Endothelial cell of umbilical vein (primary cell): ENCODE data around the gene PDE10A. TPM values are rescaled to one million over a fixed set of nuclear protein-coding genes. Genes with fewer than 3 reads are reported as not detected.

ENCODE experiments used
- BruUV-seq: library from RNA; stranded (reverse); fragments of 400-500 nt; replicated peaks from 2 replicates; lab custom pipeline; 2021; lab: Mats Ljungman, UMichigan
- CTCF ChIA-PET: fragments of 300-600, 350-600 bp; sonication (Branson Sonifier 250); formaldehyde crosslinking; loops from one replicate; lab custom pipeline; 2021; ENCODE audit warnings: antibody characterized with exemption, inconsistent platforms; lab: Charles Lee
- POLR2A ChIA-PET: fragments of 300-600, 350-600 bp; sonication (Branson Sonifier 250); formaldehyde crosslinking; loops from one replicate; lab custom pipeline; 2021; ENCODE audit warnings: antibody characterized with exemption, inconsistent platforms; lab: Charles Lee
- DNase-seq: peaks from one replicate; pipeline ENCODE4 v3.0.0-alpha.2; 2011; ENCODE audit warnings: low read depth, low spot score
- FAIRE-seq: peaks from 2 replicates; lab custom pipeline; 2011; peaks lifted over from hg19 to GRCh38; lab: Jason Lieb, UNC
- H2AFZ ChIP-seq: 2 replicates; pipeline ENCODE4 v1.6.0; 2012; ENCODE audit warnings: low read depth, low read length, control low read depth, inconsistent platforms
- H3K27ac ChIP-seq: 2 replicates; pipeline ENCODE4 v1.5.1; 2011; ENCODE audit warnings: low read depth, mild to moderate bottlenecking, control low read depth, low read length, moderate library complexity; ENCODE audit not compliant: insufficient read depth
- H3K27me3 ChIP-seq, 2 experiments: 2 replicates each; pipeline versions ENCODE4 v1.6.0 to v1.6.1; 2011; ENCODE audit warnings: low read length in 2 of 2, mixed read lengths in 1 of 2; ENCODE audit not compliant: control insufficient read depth in 2 of 2, insufficient read depth in 2 of 2
- H3K36me3 ChIP-seq, 2 experiments: 2 replicates in 1 of 2; 3 replicates in 1 of 2; pipeline ENCODE4 v1.5.1; 2011; ENCODE audit warnings: low read length in 2 of 2, mild to moderate bottlenecking in 1 of 2, moderate library complexity in 1 of 2; ENCODE audit not compliant: control insufficient read depth in 2 of 2, insufficient read depth in 2 of 2; ENCODE audit errors: extremely low read depth in 1 of 2
- H3K4me1 ChIP-seq: 3 replicates; pipeline ENCODE4 v1.5.1; 2011; ENCODE audit warnings: mild to moderate bottlenecking, low read length; ENCODE audit not compliant: control insufficient read depth, insufficient read depth; ENCODE audit errors: extremely low read depth
- H3K4me2 ChIP-seq: 2 replicates; pipeline ENCODE4 v1.6.1; 2011; ENCODE audit warnings: low read length, control low read depth, mixed read lengths; ENCODE audit not compliant: insufficient read depth
- H3K4me3 ChIP-seq, 3 experiments: fragments of 200-600 bp in 1 of 3; sonication (generic), shearing (Covaris generic) in 1 of 3; replicated peaks in 1 of 3; 2 replicates each; pipeline ENCODE4 v1.5.1; 2011 to 2016; ENCODE audit warnings: control low read depth in 3 of 3, low read length in 3 of 3, mild to moderate bottlenecking in 2 of 3, inconsistent platforms in 1 of 3, low read depth in 1 of 3, moderate library complexity in 1 of 3; ENCODE audit not compliant: insufficient read depth in 1 of 3
- H3K79me2 ChIP-seq: 2 replicates; pipeline ENCODE4 v1.6.0; 2012; ENCODE audit warnings: low read length, inconsistent platforms; ENCODE audit not compliant: control insufficient read depth, insufficient read depth
- H3K9ac ChIP-seq: replicated peaks from 2 replicates; pipeline ENCODE3; 2011; ENCODE audit warnings: low read length, control low read depth; ENCODE audit not compliant: insufficient read depth; ENCODE audit errors: extremely low read depth
- H3K9me1 ChIP-seq: replicated peaks from 3 replicates; pipeline ENCODE4 v1.6.0; 2011; ENCODE audit warnings: mild to moderate bottlenecking, low read length; ENCODE audit not compliant: control insufficient read depth, insufficient read depth; ENCODE audit errors: extremely low read depth
- H3K9me3 ChIP-seq: replicated peaks from 2 replicates; pipeline ENCODE4 v1.5.1; 2012; ENCODE audit warnings: low read length, inconsistent platforms; ENCODE audit not compliant: control insufficient read depth, insufficient read depth
- H4K20me1 ChIP-seq: replicated peaks from 2 replicates; pipeline ENCODE3; 2011; ENCODE audit warnings: mild to moderate bottlenecking, low read length; ENCODE audit not compliant: control insufficient read depth, insufficient read depth; ENCODE audit errors: extremely low read depth
- EZH2 ChIP-seq: IDR thresholded peaks from 2 replicates; pipeline ENCODE4 v1.6.1; 2012; ENCODE audit warnings: borderline replicate concordance, low read depth, mild to moderate bottlenecking, moderate library complexity, low read length, inconsistent platforms; ENCODE audit not compliant: severe bottlenecking
- FOS ChIP-seq: IDR thresholded peaks from 2 replicates; pipeline ENCODE4 v1.6.1; 2011; ENCODE audit warnings: mild to moderate bottlenecking, low read length, moderate library complexity, borderline replicate concordance; ENCODE audit not compliant: insufficient read depth
- GATA2 ChIP-seq: IDR thresholded peaks from 2 replicates; pipeline ENCODE4 v1.7.0; 2011; ENCODE audit warnings: low read depth, mild to moderate bottlenecking, moderate library complexity, mixed read lengths, low read length; ENCODE audit not compliant: insufficient read length, insufficient read depth
- JUN ChIP-seq: IDR thresholded peaks from 2 replicates; pipeline ENCODE4 v1.6.1; 2011; ENCODE audit warnings: borderline replicate concordance, low read depth; ENCODE audit not compliant: insufficient read length, insufficient read depth
- MYC ChIP-seq: IDR thresholded peaks from one replicate; pipeline ENCODE4 v1.6.1; 2011; ENCODE audit warnings: mild to moderate bottlenecking, low read depth, low read length
- POLR2A ChIP-seq: IDR thresholded peaks from 2 replicates; pipeline ENCODE4 v1.6.1; 2012; ENCODE audit warnings: low read depth, mild to moderate bottlenecking, control low read depth, low read length
- POLR2AphosphoS5 ChIP-seq: IDR thresholded peaks from 2 replicates; pipeline ENCODE4 v1.6.1; 2012; ENCODE audit warnings: low read depth, mild to moderate bottlenecking, control low read depth, low read length, moderate library complexity; ENCODE audit not compliant: insufficient read depth
- dilution Hi-C: fragments of 300-500 bp; cut with MboI; formaldehyde crosslinking; loops from one replicate; pipeline ENCODE4 v1.15.0; 2019; ENCODE audit warnings: low sequenced_read_pairs; ENCODE audit not compliant: extremely low pct_ligation_motif_present
- intact Hi-C: fragments of 100-400 bp; cut with micrococcal nuclease; formaldehyde crosslinking; loops from one replicate; pipeline ENCODE4 v1.10.0; 2022
- polyA plus RNA-seq, 4 experiments: library from polyadenylated mRNA; depleted of rRNA in 3 of 4; stranded (reverse) in 3 of 4; unstranded in 1 of 4; fragments of >200 nt; gene quantifications; 2 replicates each; pipeline versions ENCODE4 v1.2.1 to v1.2.3, GENCODE V29; 2011 to 2012; ENCODE audit warnings: missing spikeins in 1 of 4
- total RNA-seq: library from RNA; stranded (reverse); gene quantifications from 2 replicates; pipeline ENCODE4 v1.2.3, GENCODE V29; 2021
- TF ChIP-seq, protein P1 (sequence below): IDR thresholded peaks from 2 replicates; pipeline ENCODE4 v1.6.1; 2011; ENCODE audit not compliant: insufficient read depth, insufficient read length
- TF ChIP-seq, protein P2 (sequence below), 2 donors: IDR thresholded peaks; 1 replicate in 1 of 2; 2 replicates in 1 of 2; pipeline ENCODE4 v1.5.1; 2011; ENCODE audit warnings: low read length in 2 of 2, mild to moderate bottlenecking in 2 of 2, moderate library complexity in 2 of 2, control low read depth in 1 of 2, inconsistent platforms in 1 of 2, low read depth in 1 of 2; ENCODE audit not compliant: insufficient read depth in 1 of 2; ENCODE audit errors: extremely low read depth in 1 of 2

Gene PDE10A
- total and polyA plus RNA-seq, 2 donors (not counting 3 experiments of a cell fraction or from before 2014, with no cell fraction given) = 0.86 to 2.9 TPM

DNA sequence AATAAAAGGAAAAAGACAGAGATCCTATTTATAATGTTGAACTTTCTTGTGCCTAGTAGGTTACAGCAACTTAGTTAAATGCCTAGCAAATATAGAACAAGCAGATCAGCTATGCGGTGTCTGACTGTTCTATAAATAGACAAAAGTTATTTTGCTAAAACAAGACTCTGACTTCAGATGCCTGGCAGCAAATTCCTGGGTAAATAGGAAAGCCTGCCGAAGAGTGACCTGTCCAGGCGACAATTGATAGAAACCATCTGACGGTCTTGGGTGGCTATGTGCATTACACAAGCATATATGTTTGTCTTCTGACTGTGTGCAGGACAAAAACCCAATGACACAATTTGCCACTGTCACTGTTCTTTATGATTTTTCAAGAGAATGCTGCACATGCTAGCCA lies 38.0 kb upstream of the PDE10A start:
- no peak overlapping the region for H3K4me3 ChIP-seq
- H3K9ac ChIP-seq = no peak overlapping the region
- ChIA-PET CTCF (no interaction called here), POLR2A (no interaction called here)
- no peaks in the 10 kb centered on the region for H3K9me3 ChIP-seq
- no TSS peak for BruUV-seq
- no peaks in the 10 kb centered on the region for H3K9me1 ChIP-seq
- TF ChIP-seq POLR2A = no peak
- no peak for TF ChIP-seq POLR2AphosphoS5
- TF ChIP-seq GATA2 = no peak
- no peak for TF ChIP-seq FOS
- TF ChIP-seq, protein P1, sequence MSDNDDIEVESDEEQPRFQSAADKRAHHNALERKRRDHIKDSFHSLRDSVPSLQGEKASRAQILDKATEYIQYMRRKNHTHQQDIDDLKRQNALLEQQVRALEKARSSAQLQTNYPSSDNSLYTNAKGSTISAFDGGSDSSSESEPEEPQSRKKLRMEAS = no peak
- TF ChIP-seq JUN = no peak
- no peak for TF ChIP-seq EZH2
- TF ChIP-seq, protein P2, sequence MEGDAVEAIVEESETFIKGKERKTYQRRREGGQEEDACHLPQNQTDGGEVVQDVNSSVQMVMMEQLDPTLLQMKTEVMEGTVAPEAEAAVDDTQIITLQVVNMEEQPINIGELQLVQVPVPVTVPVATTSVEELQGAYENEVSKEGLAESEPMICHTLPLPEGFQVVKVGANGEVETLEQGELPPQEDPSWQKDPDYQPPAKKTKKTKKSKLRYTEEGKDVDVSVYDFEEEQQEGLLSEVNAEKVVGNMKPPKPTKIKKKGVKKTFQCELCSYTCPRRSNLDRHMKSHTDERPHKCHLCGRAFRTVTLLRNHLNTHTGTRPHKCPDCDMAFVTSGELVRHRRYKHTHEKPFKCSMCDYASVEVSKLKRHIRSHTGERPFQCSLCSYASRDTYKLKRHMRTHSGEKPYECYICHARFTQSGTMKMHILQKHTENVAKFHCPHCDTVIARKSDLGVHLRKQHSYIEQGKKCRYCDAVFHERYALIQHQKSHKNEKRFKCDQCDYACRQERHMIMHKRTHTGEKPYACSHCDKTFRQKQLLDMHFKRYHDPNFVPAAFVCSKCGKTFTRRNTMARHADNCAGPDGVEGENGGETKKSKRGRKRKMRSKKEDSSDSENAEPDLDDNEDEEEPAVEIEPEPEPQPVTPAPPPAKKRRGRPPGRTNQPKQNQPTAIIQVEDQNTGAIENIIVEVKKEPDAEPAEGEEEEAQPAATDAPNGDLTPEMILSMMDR (IDR thresholded peaks at IDR 0.05; ENCODE audit: extremely low read depth in 1 of 2, insufficient read depth in 1 of 2, low read depth in 1 of 2, low read length in 2 of 2) = no peak
- TF ChIP-seq MYC = no peak
- H2AFZ ChIP-seq = no peak overlapping the region
- FAIRE-seq (no peak), DNase-seq (no peak)
- H3K27me3 ChIP-seq = no peaks in the 10 kb centered on the region
- H3K27ac ChIP-seq = no peak overlapping the region
- dilution Hi-C loops (no loop called here), intact Hi-C loops (no loop called here)
- no peaks in the 10 kb centered on the region for H4K20me1 ChIP-seq
- no peaks in the 10 kb centered on the region for H3K36me3 ChIP-seq
- H3K4me2 ChIP-seq = no peak overlapping the region
- H3K79me2 ChIP-seq = no peaks in the 10 kb centered on the region
- H3K4me1 ChIP-seq = no peaks in the 10 kb centered on the region
